HG03571 (cell line): ENCODE measurements around the gene MRPL49.
A peak's percentile ranks its signal among the peaks of the same experiment; 100 is the strongest.

Experiments used
- ATAC-seq: cut with Tn5 transposase; IDR thresholded peaks from one replicate; pipeline ENCODE4 v1.9.1; 2021; ENCODE audit not compliant: unreplicated experiment

Gene MRPL49

DNA sequence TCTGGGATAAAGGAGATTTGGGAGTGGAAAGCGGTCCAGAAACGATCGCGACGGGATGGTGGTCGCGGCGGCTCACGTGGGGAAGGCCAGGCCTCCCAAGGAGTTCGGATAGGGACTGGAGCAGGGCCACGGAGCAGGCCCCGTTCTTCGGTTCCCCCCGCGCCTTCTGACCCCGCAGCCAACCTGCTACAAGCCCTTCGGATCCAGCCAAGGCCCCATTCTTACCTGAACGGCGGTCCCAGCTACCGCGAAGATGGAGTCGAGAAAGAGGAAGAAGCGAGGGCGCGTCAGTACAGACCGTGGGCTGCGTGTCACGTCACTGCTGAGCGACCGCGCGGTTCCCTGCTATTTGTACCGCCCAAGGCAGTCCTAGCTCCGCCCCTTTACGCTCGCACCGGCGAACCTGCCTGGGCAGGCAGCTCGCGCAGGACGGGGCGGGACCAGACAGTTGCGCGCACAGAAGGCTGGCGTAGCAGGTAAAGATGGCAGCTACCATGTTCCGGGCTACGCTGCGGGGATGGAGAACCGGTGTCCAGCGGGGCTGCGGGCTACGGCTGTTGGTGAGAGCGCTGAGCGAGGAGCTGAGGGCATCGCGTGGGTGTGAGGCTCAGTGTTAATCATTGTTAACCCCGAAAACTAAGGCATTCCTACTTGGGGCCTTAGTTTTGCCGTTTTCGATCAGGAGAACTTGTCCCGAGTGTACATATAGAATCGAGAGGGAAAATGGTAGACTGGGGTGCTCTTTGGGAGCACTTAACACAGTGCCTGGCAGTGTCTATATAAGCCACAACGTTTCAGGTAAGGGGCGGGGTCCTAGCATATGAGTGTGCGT is at the start of gene MRPL49, which contains the start of gene FAU:
TSS of gene MRPL49 (plus strand) at position 457 of the 832 bp plus-strand sequence. CDS start at position 483, 26 bp downstream.
TSS of gene FAU (minus strand) at position 270 of the 832 bp plus-strand sequence. CDS start 321 bp downstream, outside the sequence.
- ATAC-seq: peak; percentile 49

DNA sequence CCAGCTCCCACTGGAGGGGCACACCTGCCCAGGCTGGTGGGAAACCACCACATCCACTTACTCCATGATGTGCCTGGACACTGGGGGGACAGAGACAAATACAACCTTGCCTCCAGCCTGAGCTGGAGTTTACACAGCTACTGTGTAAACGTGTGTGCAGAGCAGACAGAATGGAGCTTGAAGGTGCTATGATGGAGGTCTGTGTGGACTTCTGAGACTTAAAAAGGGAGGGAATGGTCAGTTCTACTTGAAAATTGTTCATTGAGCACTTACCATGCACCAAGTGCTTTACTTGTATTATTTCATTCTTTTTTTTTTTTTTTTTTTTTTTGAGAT is 49.5 kb upstream of the MRPL49 start:
- ATAC-seq: no peak

DNA sequence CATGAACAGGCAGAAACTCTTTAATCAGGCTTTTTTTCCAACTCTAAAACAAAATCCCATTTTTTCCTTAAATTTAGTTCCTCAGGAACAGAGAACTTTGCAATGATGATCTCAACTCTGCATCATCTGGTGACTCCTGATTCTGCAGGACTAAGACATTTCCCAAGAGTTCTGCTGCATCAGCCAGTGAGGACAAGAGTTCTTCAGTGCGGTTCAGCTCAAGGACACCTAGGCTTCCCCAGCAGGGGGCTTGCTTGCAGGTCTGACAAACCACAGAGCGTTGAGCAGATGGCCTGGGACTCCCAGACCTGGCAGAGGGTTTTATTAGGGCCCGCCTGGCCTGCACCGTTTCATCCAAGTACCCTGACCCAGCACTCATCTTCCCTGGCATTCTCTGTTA is 44.7 kb upstream of the MRPL49 start:
- no peak for ATAC-seq

DNA sequence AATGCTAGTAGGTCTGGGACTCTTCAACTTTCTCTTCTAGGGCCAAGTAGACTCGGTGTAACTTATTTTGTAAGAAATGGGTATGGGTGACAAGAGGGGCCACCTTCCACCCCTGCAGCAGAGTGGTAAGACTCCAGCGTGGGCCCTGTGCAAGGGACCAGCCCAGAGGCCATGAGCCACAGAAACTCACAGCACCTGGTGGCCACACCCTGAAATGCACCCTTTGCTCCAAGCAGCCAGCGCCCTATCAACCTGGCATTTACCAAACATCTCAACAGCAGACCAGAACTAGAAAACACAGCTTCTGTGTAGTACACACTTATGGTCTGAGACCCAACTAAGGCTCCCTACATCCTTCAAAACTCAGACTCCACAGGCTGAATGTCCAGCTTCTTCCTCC is 44.0 kb upstream of the MRPL49 start:
- no peak for ATAC-seq

DNA sequence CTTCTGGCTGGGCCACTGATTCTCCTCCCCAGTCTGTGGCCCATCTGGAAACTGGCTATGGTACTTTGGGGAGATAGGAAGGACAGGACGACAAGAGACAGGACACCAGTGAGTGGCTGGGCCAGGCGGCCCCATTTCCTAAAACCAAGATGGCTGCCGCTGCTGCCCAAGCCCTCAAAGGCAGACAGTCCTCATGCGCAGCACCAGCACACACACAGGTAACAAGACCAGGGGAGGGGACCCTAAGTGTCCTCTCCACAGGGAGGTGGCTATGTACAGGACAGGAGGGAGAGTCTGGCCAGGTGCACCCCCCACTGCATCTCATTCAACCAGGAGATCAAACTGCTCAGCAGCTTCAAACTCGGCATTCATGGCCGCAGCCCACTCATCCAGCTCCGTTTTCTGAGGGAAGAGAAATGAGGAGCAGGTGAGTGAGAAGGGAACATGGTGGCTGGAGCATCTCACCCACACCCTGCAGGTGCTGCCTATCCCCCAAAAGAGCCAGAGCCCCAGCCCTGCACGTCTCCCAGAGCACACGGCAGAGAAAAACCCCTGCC is 43.3 kb upstream of the MRPL49 start:
- ATAC-seq: no peak

DNA sequence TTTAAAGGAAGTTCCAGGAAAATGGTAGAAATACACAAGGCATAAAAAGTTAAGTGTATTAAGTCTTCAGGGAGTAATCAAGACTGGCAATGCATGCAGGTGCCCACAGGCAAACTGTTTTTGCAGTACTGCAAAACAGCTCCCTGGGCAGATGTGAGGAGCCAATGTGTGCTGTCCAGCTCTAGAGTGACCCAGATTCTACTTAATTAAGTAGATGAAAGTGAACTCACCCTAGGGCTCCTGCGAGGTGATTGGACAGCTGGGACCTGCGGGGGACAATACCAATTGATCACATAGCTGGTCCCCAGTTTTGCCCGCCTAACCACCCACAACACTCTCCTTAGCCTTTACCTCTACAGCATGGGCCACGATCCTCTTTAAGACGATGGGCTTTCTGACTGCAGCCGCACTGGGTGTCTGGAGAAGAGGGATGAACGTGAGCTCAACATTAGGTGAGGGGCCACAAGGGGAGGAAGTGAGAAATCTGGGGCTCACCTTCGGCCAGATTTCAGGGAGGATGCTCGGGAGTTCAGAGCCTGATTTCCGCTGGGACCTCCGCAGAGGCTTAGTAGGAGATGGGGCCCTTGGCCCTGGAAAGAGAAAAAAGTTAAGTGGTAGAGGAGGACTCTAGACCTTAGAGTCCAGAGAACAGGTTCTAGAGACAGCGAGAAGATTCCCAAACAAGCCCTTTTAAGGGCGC is 38.8 kb upstream of the MRPL49 start:
- peak; percentile 11 for ATAC-seq

DNA sequence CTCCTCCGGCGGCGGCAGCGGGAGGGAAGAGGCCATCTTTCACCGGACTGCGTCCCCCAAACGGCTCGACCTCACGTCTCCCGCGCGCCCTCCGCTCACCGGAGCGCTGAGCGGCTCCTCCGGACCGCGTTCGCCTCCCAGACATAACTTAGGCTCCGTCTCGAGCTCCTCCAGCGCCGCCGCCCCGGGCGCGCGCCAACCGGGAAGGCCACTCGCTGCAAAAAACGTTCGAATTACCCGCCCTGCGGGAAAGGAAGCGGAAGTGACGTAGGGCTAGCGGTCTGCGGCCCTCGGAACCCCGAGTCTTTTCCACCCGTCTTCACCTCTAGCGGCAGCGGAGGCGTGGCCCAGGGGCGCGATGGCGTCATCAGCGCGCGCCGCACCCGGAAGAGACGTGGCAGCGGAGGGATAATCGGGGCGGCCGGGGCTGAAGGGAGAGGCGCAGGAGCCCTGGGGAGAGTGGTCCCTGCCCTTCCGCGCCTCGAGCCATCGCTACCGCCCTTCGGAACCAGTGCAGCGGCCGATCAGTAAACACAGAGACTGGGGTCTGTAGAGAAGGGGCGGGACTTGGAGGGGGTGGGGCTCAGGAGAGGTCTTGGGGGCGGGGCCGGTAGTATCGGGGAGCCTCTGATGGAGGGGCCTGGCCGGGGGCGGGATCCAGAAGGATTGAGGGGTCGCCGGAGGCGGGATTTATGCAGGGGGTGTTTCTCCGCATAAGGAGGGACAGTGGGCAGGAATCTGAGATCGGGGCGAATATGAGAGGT is 38.1 kb upstream of the MRPL49 start, which contains the start of the genes CDCA5 and ZFPL1:
TSS of gene CDCA5 (minus strand) at position 207 of the 764 bp plus-strand sequence. CDS start at position 145, 62 bp downstream.
TSS of gene ZFPL1 (plus strand) at position 389 of the 764 bp plus-strand sequence. CDS start 477 bp downstream, outside the sequence.
- peak; percentile 63 for ATAC-seq

DNA sequence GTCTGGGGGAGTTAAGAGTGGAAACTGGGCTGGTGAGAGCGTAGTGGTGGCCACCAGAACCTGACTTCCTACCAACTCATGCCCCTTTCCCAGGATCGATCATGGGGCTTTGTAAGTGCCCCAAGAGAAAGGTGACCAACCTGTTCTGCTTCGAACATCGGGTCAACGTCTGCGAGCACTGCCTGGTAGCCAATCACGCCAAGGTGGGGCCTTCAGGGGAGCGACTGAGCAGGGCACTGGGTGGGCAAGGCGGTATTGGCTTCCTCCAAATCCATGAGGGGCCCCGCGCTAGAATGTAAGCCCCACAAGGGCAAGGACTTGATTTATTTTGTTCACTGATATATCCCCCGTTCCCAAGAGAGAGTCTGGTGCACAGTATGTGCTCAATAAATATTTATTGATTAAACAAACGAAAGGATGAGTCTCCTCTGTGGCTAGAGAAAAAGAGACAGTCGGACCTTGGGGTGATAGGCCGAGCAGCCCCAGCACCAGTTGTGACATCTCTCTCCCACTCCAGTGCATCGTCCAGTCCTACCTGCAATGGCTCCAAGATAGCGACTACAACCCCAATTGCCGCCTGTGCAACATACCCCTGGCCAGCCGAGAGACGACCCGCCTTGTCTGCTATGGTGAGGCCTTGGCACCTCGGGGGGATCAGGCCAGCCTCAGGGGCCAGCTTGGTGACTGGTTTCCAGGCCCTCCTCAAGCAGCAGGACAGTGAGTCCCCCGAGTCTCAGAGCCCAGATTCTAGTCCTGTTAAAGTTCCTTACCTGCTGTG is 37.3 kb upstream of the MRPL49 start:
- no peak for ATAC-seq

DNA sequence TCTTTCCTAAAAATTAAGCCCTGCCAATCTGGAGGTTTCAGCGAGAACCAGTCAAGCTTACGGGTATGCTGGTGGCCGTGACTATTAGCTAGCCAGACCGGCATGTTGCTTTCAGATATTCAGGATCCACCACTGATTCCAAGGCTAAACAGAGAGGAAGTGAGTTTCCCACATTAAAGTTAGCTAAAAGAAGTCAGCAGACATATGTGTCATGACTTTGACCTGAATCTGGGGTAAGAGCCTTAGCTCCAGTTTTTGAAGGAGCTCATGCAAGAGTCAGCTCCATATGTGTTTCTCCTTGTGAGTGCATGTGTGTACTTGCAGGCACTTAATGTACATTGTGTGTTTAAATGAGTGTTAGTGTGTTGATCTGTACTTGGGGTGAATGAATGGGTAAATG is 36.7 kb upstream of the MRPL49 start:
- no peak for ATAC-seq

DNA sequence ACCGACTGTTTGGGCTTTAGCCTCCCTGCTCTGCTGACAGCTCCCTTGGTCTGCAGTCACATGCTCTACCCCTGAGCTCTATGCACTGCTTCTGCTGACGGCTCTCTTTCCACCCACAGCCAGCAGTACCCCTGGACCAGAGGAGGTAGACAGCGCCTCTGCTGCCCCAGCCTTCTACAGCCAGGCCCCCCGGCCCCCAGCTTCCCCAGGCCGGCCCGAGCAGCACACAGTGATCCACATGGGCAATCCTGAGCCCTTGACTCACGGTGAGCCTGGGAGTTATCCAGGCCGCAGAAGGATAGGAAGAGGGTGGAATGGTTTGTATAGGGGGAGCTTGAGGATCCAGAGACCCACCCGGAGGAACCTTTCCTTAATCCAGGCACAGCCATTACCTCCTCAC is 35.3 kb upstream of the MRPL49 start:
- ATAC-seq: no peak

DNA sequence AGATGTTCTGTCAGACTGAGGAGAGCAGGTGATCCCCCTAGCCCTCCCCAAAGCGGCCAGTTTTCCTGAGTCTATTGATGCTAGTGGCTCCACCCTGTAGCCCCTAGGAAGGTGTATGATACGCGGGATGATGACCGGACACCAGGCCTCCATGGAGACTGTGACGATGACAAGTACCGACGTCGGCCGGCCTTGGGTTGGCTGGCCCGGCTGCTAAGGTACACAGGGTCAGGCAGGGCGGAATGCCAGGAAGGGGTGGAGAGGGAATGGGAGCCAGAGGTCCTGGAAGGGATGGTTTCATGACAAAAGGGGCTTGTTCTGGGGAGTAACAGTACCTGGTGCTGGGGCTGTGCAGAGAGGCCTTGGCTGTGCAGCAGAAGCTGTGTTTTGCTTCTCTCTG is 34.9 kb upstream of the MRPL49 start:
- ATAC-seq: no peak

DNA sequence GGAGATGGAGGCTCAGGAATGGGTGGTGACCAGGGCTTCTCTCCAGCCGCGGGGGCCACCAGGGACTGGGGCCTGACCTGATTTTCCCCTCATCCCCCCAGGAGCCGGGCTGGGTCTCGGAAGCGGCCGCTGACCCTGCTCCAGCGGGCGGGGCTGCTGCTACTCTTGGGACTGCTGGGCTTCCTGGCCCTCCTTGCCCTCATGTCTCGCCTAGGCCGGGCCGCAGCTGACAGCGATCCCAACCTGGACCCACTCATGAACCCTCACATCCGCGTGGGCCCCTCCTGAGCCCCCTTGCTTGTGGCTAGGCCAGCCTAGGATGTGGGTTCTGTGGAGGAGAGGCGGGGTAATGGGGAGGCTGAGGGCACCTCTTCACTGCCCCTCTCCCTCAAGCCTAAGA is 34.3 kb upstream of the MRPL49 start:
- no peak for ATAC-seq

DNA sequence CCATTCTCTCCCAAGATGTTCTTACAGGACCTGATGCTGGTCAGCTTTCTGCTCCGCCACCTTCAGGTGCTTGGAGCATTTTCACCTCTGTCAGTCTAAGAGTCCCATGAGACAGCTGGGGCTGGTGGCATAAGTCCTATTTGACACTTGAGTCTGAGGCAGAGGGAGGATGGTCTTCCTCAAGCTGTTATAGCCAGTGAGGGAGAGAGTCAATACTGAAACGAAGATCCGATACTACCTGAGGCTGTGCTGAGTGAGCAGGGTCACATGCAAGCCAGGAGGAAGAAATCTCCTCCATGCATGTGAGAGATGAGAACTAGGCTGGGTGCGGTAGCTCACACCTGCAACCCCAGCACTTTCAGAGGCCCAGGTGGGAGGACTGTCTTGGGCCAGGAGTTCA is 32.5 kb upstream of the MRPL49 start:
- ATAC-seq: no peak

DNA sequence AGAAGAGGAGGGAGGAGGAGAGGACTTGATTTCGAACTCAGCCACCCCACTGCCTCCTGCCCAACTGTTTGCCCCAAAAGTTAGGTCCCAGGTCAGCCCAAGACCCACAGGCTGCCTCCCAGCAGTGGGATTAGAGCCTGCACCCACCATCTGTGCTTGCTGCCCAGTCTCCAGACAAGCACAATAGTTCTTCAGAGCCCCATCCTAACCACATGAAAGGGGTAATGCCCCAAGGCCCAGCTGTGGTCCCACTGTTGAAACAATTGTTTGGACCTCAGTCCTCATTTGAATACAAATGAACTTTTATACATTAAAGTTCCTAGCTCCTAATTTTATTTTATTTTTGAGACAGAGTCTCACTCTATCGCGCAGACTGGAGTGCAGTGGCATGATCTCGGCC is 31.5 kb upstream of the MRPL49 start:
- no peak for ATAC-seq

DNA sequence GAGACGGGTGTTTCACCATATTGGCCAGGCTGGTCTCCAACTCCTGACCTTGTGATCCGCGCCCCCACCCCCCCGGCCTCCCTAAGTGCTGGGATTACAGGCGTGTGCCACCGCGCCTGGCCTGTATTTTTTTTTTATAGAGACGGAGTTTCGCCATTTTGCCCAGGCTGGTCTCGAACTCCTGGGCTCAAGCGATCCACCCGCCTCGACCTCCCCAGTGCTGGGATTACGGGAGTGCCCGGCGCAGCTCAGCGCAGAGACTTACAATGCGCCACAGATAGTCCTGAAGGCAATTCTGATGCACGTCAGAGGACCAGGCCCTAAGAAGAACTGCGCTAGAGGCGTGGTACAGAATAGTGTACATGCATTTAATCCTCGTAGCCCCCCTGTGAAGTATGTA is 26.7 kb upstream of the MRPL49 start:
- ATAC-seq: no peak

DNA sequence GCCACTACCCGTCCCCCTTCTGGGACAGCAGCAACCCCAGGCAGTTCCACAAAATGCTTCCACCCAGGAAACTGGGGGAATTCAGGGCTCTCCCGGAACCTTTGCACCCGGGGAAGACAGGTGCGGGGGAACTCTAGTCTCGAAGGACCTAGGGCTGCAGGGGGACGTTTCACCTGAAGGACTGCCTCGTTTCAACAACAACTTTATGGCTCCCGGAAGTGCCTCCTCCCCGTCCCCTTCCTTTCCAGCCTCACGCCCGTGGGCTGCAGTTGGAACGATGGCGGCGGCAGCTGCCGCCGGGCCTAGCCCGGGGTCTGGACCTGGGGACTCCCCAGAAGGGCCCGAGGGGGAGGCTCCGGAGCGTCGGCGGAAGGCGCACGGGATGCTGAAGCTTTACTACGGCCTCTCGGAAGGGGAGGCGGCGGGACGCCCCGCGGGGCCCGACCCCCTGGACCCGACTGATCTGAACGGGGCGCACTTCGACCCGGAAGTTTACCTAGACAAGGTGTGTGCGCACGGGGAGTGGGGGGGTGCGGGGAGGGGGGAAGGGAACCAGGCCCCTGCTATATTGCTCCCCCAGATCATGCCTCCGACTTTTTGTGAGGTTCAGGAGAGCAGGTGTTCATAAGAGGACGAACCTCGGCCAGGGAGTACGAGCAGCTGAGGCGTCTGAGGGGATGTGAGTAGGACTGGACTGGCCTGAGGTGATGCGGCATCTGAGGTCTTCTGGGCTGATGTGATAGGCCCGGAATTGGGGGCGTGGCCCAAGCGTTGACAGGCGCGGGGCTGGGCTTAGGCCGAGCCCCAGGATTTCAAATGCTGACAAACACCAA is 25.9 kb upstream of the MRPL49 start, which contains the start of gene VPS51:
TSS of gene VPS51 (plus strand) at position 241 of the 833 bp plus-strand sequence. CDS start at position 278, 37 bp downstream.
- peak; percentile 75 for ATAC-seq

DNA sequence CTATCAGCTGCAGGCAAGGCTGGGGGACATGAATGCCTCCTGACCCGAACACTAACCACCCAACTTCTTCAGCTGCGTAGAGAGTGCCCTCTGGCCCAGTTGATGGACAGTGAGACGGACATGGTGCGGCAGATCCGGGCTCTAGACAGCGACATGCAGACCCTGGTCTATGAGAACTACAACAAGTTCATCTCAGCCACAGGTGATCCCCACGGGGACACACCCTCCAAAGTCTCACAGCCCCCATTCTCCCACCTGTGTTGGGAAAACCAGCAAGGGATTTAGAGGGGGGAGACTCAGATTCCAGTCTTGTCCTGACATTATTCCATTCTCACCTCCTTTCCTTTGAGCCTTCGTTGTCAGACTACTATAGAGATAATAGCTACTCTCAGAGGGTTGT is 25.2 kb upstream of the MRPL49 start:
- ATAC-seq: no peak

DNA sequence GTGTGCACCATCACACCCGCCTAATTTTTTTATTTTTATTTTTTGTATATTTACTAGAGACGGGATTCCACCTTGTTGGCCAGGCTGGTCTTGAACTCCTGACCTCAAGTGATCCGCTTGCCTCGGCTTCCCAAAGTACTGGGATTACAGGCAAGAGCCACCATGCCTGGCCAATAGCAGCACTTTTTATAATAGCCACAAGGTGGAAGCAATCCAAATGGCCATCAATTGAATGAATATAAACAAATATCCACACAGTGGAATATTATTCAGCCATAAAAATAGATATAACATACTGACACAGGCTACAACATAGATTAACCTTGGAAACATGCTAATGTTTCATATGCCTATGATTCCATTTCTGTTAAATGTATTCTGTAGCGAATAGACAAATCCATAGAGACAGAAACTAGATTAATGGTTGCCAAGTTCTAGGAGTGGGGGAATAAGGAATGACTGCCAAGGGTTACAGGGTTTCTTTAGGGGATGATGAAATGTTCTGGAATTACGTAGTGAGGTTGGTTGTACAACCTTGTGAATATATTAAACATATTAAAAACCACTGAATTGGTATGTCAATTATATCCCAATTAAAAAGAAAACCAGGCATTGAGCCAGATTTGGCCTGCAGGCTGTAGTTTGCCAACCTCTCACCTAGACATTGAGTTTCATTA is 21.3 kb upstream of the MRPL49 start:
- ATAC-seq: no peak
